Prostate gland (tissue), 2 donors: Measurements from ENCODE around the gene BCAP29.

Experiments used
- POLR2AphosphoS5 ChIP-seq: sonication (generic); formaldehyde crosslinking; IDR thresholded peaks from one replicate; pipeline ENCODE4 v1.6.1; 2017; ENCODE audit warnings: antibody characterized with exemption
- TF ChIP-seq, protein P1 (sequence below), 4 experiments: fragments of 200-600 bp in 2 of 4; fragments of 450-650 bp in 2 of 4; sonication (generic) in 2 of 4; IDR thresholded peaks; 1 replicate in 3 of 4; 2 replicates in 1 of 4; pipeline ENCODE4 v1.5.1; 2016 to 2019; ENCODE audit warnings: antibody characterized with exemption in 4 of 4, mild to moderate bottlenecking in 2 of 4, moderate library complexity in 2 of 4

DNA sequence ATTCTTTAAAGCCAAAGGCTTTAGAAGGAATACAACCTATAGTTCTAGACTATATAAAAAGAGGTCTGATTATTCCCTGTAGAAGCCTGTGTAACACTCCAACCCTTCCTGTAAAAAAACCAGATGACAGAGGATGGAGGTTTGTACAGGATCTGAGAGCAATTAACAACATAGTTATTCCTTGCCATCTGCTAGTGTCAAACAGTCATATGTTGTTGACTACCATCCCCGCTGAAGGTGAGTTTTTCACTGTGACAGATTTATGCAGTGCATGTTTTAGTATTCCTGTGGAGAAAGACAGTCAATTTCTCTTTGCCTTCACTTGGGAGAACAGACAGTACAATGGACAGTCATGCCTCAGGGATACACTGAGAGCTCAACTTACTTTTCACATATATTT, 61.6 kb downstream of the BCAP29 start:
- TF ChIP-seq, protein P1, sequence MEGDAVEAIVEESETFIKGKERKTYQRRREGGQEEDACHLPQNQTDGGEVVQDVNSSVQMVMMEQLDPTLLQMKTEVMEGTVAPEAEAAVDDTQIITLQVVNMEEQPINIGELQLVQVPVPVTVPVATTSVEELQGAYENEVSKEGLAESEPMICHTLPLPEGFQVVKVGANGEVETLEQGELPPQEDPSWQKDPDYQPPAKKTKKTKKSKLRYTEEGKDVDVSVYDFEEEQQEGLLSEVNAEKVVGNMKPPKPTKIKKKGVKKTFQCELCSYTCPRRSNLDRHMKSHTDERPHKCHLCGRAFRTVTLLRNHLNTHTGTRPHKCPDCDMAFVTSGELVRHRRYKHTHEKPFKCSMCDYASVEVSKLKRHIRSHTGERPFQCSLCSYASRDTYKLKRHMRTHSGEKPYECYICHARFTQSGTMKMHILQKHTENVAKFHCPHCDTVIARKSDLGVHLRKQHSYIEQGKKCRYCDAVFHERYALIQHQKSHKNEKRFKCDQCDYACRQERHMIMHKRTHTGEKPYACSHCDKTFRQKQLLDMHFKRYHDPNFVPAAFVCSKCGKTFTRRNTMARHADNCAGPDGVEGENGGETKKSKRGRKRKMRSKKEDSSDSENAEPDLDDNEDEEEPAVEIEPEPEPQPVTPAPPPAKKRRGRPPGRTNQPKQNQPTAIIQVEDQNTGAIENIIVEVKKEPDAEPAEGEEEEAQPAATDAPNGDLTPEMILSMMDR (IDR thresholded peaks at IDR 0.05): no peak
- TF ChIP-seq POLR2AphosphoS5: no peak
